ENCODE data around the gene WASHC2A.
"Not testable (repeated sequence)": the region's sequence is repeated elsewhere in the genome, so short reads cannot be mapped to it uniquely, and the experiment has no call there.

The WASHC2A gene

GRCh38 chr10:50067546-50068351 is at the start of gene WASHC2A:
WASHC2A (plus strand) TSS chr10:50067954; CDS start chr10:50068006, 52 bp downstream.
- peak; percentile 62 for DNase-seq

GRCh38 chr10:50019279-50019678 is 48.5 kb upstream of the WASHC2A start:
- not testable (repeated sequence) for DNase-seq

- DNase-seq, result not testable (repeated sequence)
Observed at GRCh38 chr10:50020451-50021024, 47.2 kb upstream of the WASHC2A start.

GRCh38 chr10:50021646-50022045 is 46.1 kb upstream of the WASHC2A start:
- DNase-seq, result no peak

GRCh38 chr10:50024716-50025383 is 42.9 kb upstream of the WASHC2A start:
- DNase-seq, result not testable (repeated sequence)

- DNase-seq, result no peak
Observed at GRCh38 chr10:50025627-50026026, 42.1 kb upstream of the WASHC2A start.

GRCh38 chr10:50027195-50027594 is 40.6 kb upstream of the WASHC2A start:
- no peak for DNase-seq

- no peak for DNase-seq
Observed at GRCh38 chr10:50033481-50033880, 34.3 kb upstream of the WASHC2A start.

- not testable (repeated sequence) for DNase-seq
Observed at GRCh38 chr10:50035337-50035736, 32.4 kb upstream of the WASHC2A start.

GRCh38 chr10:50044941-50045664 is 22.7 kb upstream of the WASHC2A start:
- no peak for DNase-seq

- not testable (repeated sequence) for DNase-seq
Observed at GRCh38 chr10:50046457-50046856, 21.3 kb upstream of the WASHC2A start.

GRCh38 chr10:50047594-50047993 is 20.2 kb upstream of the WASHC2A start:
- not testable (repeated sequence) for DNase-seq

- DNase-seq, result not testable (repeated sequence)
Observed at GRCh38 chr10:50051995-50052660, 15.6 kb upstream of the WASHC2A start.

- DNase-seq, result not testable (repeated sequence)
Observed at GRCh38 chr10:50052778-50053376, 14.9 kb upstream of the WASHC2A start.

- DNase-seq, result not testable (repeated sequence)
Observed at GRCh38 chr10:50055494-50056292, 12.1 kb upstream of the WASHC2A start.

GRCh38 chr10:50056654-50057053 is 11.1 kb upstream of the WASHC2A start:
- not testable (repeated sequence) for DNase-seq

- DNase-seq, result not testable (repeated sequence)
Observed at GRCh38 chr10:50058727-50059126, 9.0 kb upstream of the WASHC2A start.

- not testable (repeated sequence) for DNase-seq
Observed at GRCh38 chr10:50059946-50060345, 7.8 kb upstream of the WASHC2A start.

GRCh38 chr10:50061548-50061947 is 6.2 kb upstream of the WASHC2A start:
- not testable (repeated sequence) for DNase-seq

GRCh38 chr10:50063100-50063499 is 4.7 kb upstream of the WASHC2A start:
- DNase-seq, result no peak

- not testable (repeated sequence) for DNase-seq
Observed at GRCh38 chr10:50068352-50068659, 552 bp downstream of the WASHC2A start.

All from NCI-H1092 treated with DMSO at 0.1 percent for 48 hours (cell line).